Esophagus squamous epithelium (tissue), 5 donors: ENCODE measurements around the gene GAS2L1. TPM values are rescaled to one million over a fixed set of nuclear protein-coding genes. Genes with fewer than 3 reads are reported as not detected.

Experiments used
- DNase-seq: peaks from one replicate; lab custom pipeline; 2025; lab: John Stamatoyannopoulos, UW
- H3K27ac ChIP-seq, 4 donors: fragments of 200-600 bp; sonication (generic); one replicate each; pipeline ENCODE4 v1.5.1; 2016 to 2019; ENCODE audit warnings: mild to moderate bottlenecking in 1 of 4
- H3K27me3 ChIP-seq, 4 donors: fragments of 200-600 bp; sonication (generic); 1 replicate in 3 of 4; 2 replicates in 1 of 4; pipeline versions ENCODE4 v1.5.1 to v1.6.0; 2017 to 2021; ENCODE audit warnings: antibody characterized with exemption in 1 of 4
- H3K36me3 ChIP-seq, 3 donors: fragments of 200-600 bp; sonication (generic); one replicate each; pipeline ENCODE4 v1.5.1; 2016 to 2019
- H3K4me1 ChIP-seq, 3 donors: fragments of 200-600 bp; sonication (generic); one replicate each; pipeline ENCODE4 v1.5.1; 2017 to 2019
- H3K4me3 ChIP-seq, 4 donors: fragments of 200-600 bp; sonication (generic); 1 replicate in 3 of 4; 2 replicates in 1 of 4; pipeline ENCODE4 v1.5.1; 2016 to 2019; ENCODE audit warnings: mild to moderate bottlenecking in 2 of 4, moderate library complexity in 1 of 4
- H3K9me3 ChIP-seq, 3 donors: fragments of 200-600 bp; sonication (generic); one replicate each; pipeline ENCODE4 v1.5.1; 2016 to 2019
- POLR2A ChIP-seq, 4 donors: fragments of 450-650 bp; IDR thresholded peaks; one replicate each; pipeline ENCODE4 v1.6.1; 2017; ENCODE audit warnings: antibody characterized with exemption in 4 of 4, mild to moderate bottlenecking in 4 of 4, moderate library complexity in 3 of 4
- WGBS, 2 donors: methylation state at CpG; one replicate each; pipeline ENCODE4 v1.1.5; 2018; 5-methylcytosine and 5-hydroxymethylcytosine counted together
- intact Hi-C: fragments of 100-400 bp; cut with DNase I; formaldehyde crosslinking; loops from one replicate; pipeline ENCODE4 v1.15.0; 2022
- total RNA-seq, 4 donors: library from RNA; depleted of rRNA; stranded (reverse); fragments of >200 nt; gene quantifications; one replicate each; pipeline ENCODE4 v1.1.0, GENCODE V29; 2016
- TF ChIP-seq, protein P1 (sequence below), 6 experiments: fragments of 450-650 bp in 4 of 6; fragments of 200-600 bp in 2 of 6; sonication (generic) in 2 of 6; IDR thresholded peaks; one replicate each; pipeline ENCODE4 v1.5.1; 2016 to 2019; ENCODE audit warnings: antibody characterized with exemption in 6 of 6, mild to moderate bottlenecking in 4 of 6, moderate library complexity in 4 of 6
- donor health status: DM: yes; HTN: yes; CAD: no.

GAS2L1 gene
- total RNA-seq, 4 donors from 2014 or later, result 26.9 to 52.1 (median 36.9) TPM

DNA sequence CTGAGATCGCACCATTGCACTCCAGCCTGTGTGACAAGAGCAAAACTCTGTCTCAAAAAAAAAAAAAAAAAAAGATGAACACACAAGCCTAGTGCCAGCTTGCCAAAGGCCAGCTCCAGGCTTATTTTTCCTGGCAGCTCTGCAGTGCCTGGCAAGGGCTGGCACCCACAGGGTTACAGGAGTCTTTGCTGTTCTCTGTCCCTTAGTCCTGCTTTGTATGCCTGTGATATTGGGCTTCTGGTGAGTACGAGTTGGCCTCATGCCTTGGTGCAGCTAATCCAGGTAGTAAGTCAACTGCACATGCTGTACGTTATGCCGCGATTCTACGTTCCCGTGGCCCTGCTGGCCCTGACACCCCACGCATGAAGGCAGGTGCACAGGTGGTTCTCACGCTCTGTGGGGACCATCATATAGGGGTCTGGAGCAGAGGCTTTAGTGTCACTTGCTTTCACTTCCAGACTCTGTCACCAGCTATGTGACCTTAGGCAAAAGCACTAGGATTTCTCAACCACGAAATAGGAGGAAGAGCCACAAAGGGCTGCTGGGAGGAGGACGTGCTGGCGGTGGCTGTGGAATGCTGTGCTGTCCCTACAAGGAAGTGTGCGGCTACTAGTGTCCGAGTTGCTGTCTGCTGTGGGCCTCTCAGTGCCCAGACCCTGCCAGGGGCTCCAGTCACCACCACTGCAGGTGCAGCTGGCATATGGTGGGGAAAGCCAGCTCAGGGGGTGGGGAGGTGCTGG, 30.5 kb downstream of the GAS2L1 start:
- Histone ChIP-seq H3K4me3 (no peak overlapping the region), H3K27me3 (no peaks in the 10 kb centered on the region), H3K27ac (peak overlapping the region; percentile 42 to 72 (median 48)), H3K36me3 (peaks cover 40 to 100% (median 58%) of the 10 kb centered on the region in 3 donors), H3K9me3 (no peaks in the 10 kb centered on the region), H3K4me1 (peaks cover 4 to 44% (median 11%) of the 10 kb centered on the region in 3 donors)
- no peak for DNase-seq
- TF ChIP-seq POLR2A (IDR thresholded peaks at IDR 0.05), result no peak
- TF ChIP-seq, protein P1, sequence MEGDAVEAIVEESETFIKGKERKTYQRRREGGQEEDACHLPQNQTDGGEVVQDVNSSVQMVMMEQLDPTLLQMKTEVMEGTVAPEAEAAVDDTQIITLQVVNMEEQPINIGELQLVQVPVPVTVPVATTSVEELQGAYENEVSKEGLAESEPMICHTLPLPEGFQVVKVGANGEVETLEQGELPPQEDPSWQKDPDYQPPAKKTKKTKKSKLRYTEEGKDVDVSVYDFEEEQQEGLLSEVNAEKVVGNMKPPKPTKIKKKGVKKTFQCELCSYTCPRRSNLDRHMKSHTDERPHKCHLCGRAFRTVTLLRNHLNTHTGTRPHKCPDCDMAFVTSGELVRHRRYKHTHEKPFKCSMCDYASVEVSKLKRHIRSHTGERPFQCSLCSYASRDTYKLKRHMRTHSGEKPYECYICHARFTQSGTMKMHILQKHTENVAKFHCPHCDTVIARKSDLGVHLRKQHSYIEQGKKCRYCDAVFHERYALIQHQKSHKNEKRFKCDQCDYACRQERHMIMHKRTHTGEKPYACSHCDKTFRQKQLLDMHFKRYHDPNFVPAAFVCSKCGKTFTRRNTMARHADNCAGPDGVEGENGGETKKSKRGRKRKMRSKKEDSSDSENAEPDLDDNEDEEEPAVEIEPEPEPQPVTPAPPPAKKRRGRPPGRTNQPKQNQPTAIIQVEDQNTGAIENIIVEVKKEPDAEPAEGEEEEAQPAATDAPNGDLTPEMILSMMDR (IDR thresholded peaks at IDR 0.05), result no peak
- intact Hi-C loops, result no loop called here
- WGBS, 2 donors, result 60 to 77% methylated on average over 2 to 13 of the region's 14 CpGs

DNA sequence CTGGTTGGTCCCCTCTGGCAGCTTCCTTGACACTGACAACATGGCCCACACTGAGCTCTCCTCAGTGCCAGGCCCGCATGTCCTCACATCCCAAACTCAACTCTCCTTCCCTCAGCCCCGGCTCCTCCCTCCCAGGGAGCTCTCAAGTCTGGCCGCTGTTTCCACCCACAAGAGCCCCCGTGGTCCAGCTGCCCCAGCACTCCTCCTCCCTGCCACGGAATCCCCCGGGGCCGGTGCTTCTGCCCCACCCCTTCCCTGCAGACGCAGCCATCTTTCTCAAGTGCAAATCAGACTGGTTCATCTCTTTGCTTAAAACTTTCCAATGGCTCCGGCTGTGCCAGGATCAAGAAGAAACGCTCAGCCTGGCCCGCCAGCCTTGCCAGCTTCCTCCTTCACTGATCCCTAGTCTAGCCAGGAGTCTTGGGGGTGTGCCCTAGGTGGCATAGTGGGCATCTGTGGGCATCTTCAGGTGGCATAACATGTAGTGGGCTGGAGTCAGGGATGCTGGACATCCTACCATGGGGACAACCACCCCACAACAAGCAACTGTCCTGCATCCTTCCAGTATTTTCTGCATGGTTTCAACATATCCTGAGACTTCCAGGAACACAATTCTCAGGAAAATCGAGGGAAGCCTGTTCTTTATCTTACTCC, 31.3 kb downstream of the GAS2L1 start:
- TF ChIP-seq POLR2A (IDR thresholded peaks at IDR 0.05), result no peak
- TF ChIP-seq, protein P1 (IDR thresholded peaks at IDR 0.05), result no peak
- peak overlapping the region; percentile 42 to 72 (median 48) for H3K27ac ChIP-seq
- DNase-seq, result no peak
- H3K9me3 ChIP-seq, result no peaks in the 10 kb centered on the region
- H3K27me3 ChIP-seq, result no peaks in the 10 kb centered on the region
- H3K4me1 ChIP-seq, result peaks cover 4 to 44% (median 11%) of the 10 kb centered on the region in 3 donors
- WGBS, 2 donors, result 52 to 57% methylated on average over 9 of the region's 12 CpGs
- H3K36me3 ChIP-seq, result peaks cover 41 to 100% (median 61%) of the 10 kb centered on the region in 3 donors
- intact Hi-C loops, result no loop called here
- no peak overlapping the region for H3K4me3 ChIP-seq

DNA sequence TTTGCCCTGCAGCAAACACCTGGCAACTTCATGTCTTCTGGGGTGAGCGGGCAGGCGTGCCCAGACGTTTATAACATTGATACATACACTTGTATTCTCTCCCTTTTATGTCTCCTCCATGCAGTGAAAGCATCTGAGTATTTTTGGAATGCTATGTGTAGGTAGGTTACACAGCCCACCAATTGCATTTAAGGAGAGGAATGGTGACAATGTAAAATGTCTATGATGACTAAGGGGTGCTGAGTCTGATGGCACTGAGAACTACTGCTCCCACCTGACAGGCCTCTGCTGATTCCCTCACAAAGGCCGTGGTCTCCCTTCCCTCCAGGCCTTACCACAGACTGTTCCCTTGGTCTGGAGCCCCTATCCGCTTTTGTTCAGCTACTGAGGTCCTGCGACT, 31.9 kb downstream of the GAS2L1 start:
- DNase-seq, result no peak
- intact Hi-C loops, result no loop called here
- TF ChIP-seq POLR2A (IDR thresholded peaks at IDR 0.05), result no peak
- TF ChIP-seq, protein P1 (IDR thresholded peaks at IDR 0.05), result no peak
- Histone ChIP-seq H3K36me3 (peaks cover 35 to 100% (median 66%) of the 10 kb centered on the region in 3 donors), H3K4me1 (peaks cover 4 to 44% (median 11%) of the 10 kb centered on the region in 3 donors), H3K9me3 (no peaks in the 10 kb centered on the region), H3K27me3 (no peaks in the 10 kb centered on the region), H3K27ac (peak overlapping the region in 1 of 4 donors; percentile 52), H3K4me3 (no peak overlapping the region)
- 61 to 62% methylated on average over 6 of the region's 6 CpGs for WGBS, 2 donors

DNA sequence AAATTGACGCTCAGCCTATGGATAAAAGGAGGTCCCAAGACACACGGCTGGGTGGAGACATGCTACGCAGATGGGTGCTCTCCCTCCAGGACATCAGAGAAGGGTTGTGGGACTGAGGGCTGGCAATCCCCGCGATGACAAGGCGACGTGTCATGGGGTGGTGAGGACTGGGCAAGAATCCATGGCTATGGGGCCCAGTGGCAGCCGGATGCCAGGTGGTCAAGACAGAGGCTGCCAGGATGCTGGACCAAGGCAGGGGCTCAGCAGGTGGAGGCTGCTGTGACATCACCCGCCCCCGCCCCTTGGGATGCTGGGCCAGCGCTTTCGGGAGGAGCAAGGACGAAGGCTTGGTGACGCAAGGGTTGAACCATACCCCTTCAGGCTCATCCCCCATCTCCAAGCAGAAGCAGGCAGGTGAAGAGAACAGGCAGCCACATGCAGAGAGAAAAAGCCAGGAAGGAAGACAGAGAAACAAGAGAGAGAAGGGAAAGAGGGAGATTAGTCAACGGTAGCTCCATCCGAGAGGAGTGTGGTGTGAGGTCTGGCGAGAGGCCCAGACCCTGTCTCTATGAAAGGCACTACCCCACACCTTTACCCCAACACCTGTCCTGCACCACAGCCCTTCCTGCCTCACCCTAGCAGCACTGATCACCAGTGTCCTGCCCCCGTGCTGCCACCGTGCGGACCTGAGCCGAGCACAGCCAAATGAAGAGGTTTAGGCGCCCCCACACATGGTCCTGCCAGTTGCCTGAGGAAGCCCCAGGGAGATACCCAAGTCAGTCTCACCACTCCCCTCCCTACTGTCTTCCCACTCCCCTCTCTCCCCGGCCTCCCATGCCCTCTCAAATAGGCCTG, 33.2 kb downstream of the GAS2L1 start:
- no peaks in the 10 kb centered on the region for H3K9me3 ChIP-seq
- no peak for TF ChIP-seq POLR2A (IDR thresholded peaks at IDR 0.05)
- TF ChIP-seq, protein P1 (IDR thresholded peaks at IDR 0.05), result peak in 1 of 6 experiments; percentile 6
- intact Hi-C loops, result no loop called here
- 46 to 69% methylated on average over 13 to 16 of the region's 23 CpGs for WGBS, 2 donors
- peaks cover 33 to 100% (median 56%) of the 10 kb centered on the region in 3 donors for H3K36me3 ChIP-seq
- peak overlapping the region in 1 of 4 donors; percentile 8 for H3K27ac ChIP-seq
- no peak for DNase-seq
- H3K4me3 ChIP-seq, result no peak overlapping the region
- no peaks in the 10 kb centered on the region for H3K27me3 ChIP-seq
- H3K4me1 ChIP-seq, result peaks cover 4 to 50% (median 11%) of the 10 kb centered on the region in 3 donors
